Suprapubic skin (tissue), 4 donors: ENCODE measurements around the gene CHRM4. TPM values are rescaled to one million over a fixed set of nuclear protein-coding genes. Genes with fewer than 3 reads are reported as not detected.
A peak's percentile ranks its signal among the peaks of the same experiment; 100 is the strongest.

Source experiments
- DNase-seq, 2 donors: peaks; one replicate each; pipeline ENCODE4 v3.0.0-alpha.2; 2019; ENCODE audit warnings: low spot score in 2 of 2
- H3K27ac ChIP-seq: fragments of 200-600 bp; sonication (generic); one replicate; pipeline ENCODE4 v1.5.1; 2019
- H3K27me3 ChIP-seq: fragments of 200-600 bp; sonication (generic); one replicate; pipeline ENCODE4 v1.5.1; 2019
- H3K36me3 ChIP-seq: fragments of 200-600 bp; sonication (generic); one replicate; pipeline ENCODE4 v1.5.1; 2019
- H3K4me1 ChIP-seq: fragments of 200-600 bp; sonication (generic); one replicate; pipeline ENCODE4 v1.5.1; 2019
- H3K4me3 ChIP-seq: fragments of 200-600 bp; sonication (generic); one replicate; pipeline ENCODE4 v1.5.1; 2019; ENCODE audit warnings: mild to moderate bottlenecking
- H3K9me3 ChIP-seq: fragments of 200-600 bp; sonication (generic); one replicate; pipeline ENCODE4 v1.5.1; 2019
- CTCF ChIP-seq, 2 donors: fragments of 200-600 bp in 1 of 2; fragments of 450-650 bp in 1 of 2; sonication (generic) in 1 of 2; IDR thresholded peaks; one replicate each; pipeline ENCODE4 v1.5.1; 2016 to 2019; ENCODE audit warnings: antibody characterized with exemption in 2 of 2, mild to moderate bottlenecking in 1 of 2, moderate library complexity in 1 of 2
- EP300 ChIP-seq: sonication (generic); formaldehyde crosslinking; IDR thresholded peaks from one replicate; pipeline ENCODE4 v1.6.1; 2017; ENCODE audit warnings: antibody characterized with exemption
- POLR2A ChIP-seq, 2 donors: fragments of 450-650 bp; IDR thresholded peaks; one replicate each; pipeline ENCODE4 v1.6.1; 2017; ENCODE audit warnings: antibody characterized with exemption in 2 of 2, mild to moderate bottlenecking in 2 of 2, moderate library complexity in 2 of 2
- POLR2AphosphoS5 ChIP-seq, 3 donors: sonication (generic); formaldehyde crosslinking; IDR thresholded peaks; one replicate each; pipeline ENCODE4 v1.6.1; 2017; ENCODE audit warnings: antibody characterized with exemption in 3 of 3
- WGBS: methylation state at CpG from one replicate; pipeline ENCODE4 v1.1.5; 2018; 5-methylcytosine and 5-hydroxymethylcytosine counted together
- total RNA-seq, 4 donors: library from RNA; depleted of rRNA; stranded (reverse); fragments of >200 nt; gene quantifications; one replicate each; pipeline ENCODE4 v1.1.0, GENCODE V29; 2016

The CHRM4 gene
- total RNA-seq, 4 donors from 2014 or later = 0.80 to 3.0 (median 2.6) TPM

- Histone ChIP-seq H3K27ac (no peak overlapping the region), H3K9me3 (no peaks in the 10 kb centered on the region), H3K4me3 (no peak overlapping the region), H3K4me1 (no peaks in the 10 kb centered on the region), H3K36me3 (peaks cover 64% of the 10 kb centered on the region), H3K27me3 (no peaks in the 10 kb centered on the region)
- WGBS = 75% methylated on average over 4 of the region's 6 CpGs
- no peak for DNase-seq
- TF ChIP-seq POLR2A (IDR thresholded peaks at IDR 0.05) (no peak), POLR2AphosphoS5 (IDR thresholded peaks at IDR 0.05) (no peak), CTCF (IDR thresholded peaks at IDR 0.05) (no peak)
Measured at GRCh38 chr11:46402957-46403902, 11.7 kb upstream of the CHRM4 start.

GRCh38 chr11:46397526-46397925 lies 6.0 kb upstream of the CHRM4 start:
- H3K36me3 ChIP-seq = peaks cover 41% of the 10 kb centered on the region
- peaks cover under 1% of the 10 kb centered on the region for H3K27me3 ChIP-seq
- 93% methylated on average over 17 of the region's 19 CpGs for WGBS

GRCh38 chr11:46393759-46394158 lies 2.2 kb upstream of the CHRM4 start:
- H3K27ac ChIP-seq = no peak overlapping the region
- H3K27me3 ChIP-seq = peaks cover 38% of the 10 kb centered on the region
- no peaks in the 10 kb centered on the region for H3K9me3 ChIP-seq
- H3K4me1 ChIP-seq = peaks cover 43% of the 10 kb centered on the region
- WGBS = 80% methylated on average over 4 of the region's 4 CpGs
- peaks cover 25% of the 10 kb centered on the region for H3K36me3 ChIP-seq
- no peak overlapping the region for H3K4me3 ChIP-seq
- DNase-seq = no peak
- no peak for TF ChIP-seq POLR2A (IDR thresholded peaks at IDR 0.05)
- no peak for TF ChIP-seq POLR2AphosphoS5 (IDR thresholded peaks at IDR 0.05)
- TF ChIP-seq CTCF (IDR thresholded peaks at IDR 0.05) = no peak
- TF ChIP-seq EP300 = no peak

More at GRCh38 chr11:46397526-46397925, 6.0 kb upstream of the CHRM4 start:
- Histone ChIP-seq H3K27ac (no peak overlapping the region), H3K4me3 (no peak overlapping the region), H3K4me1 (peaks cover 7% of the 10 kb centered on the region), H3K9me3 (no peaks in the 10 kb centered on the region)
- no peak for TF ChIP-seq CTCF (IDR thresholded peaks at IDR 0.05)
- TF ChIP-seq POLR2AphosphoS5 (IDR thresholded peaks at IDR 0.05) = no peak
- TF ChIP-seq EP300 = no peak
- no peak for TF ChIP-seq POLR2A (IDR thresholded peaks at IDR 0.05)
- DNase-seq = no peak

DNA sequence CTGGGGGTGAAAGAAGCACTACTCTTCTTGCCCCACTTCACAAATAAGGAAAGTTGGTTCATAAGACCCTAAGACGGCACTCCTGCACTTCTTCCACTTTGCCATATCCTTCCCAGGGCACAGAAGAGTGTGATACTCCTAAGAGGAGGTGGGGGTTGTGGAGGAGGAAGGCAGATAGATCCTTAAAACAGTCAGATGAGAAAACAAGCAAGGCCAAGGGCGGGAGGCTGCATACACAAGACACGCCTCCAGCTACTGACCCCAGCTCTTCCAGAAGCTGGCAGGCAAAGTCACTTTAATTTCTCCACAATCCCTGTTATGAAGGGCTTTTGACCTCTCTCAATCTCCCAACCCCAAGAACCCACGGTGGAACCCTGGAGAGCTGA lies 1.6 kb upstream of the CHRM4 start:
- H3K9me3 ChIP-seq = no peaks in the 10 kb centered on the region
- peaks cover 43% of the 10 kb centered on the region for H3K27me3 ChIP-seq
- peaks cover 43% of the 10 kb centered on the region for H3K4me1 ChIP-seq
- no peak for TF ChIP-seq POLR2AphosphoS5 (IDR thresholded peaks at IDR 0.05)
- no peak for TF ChIP-seq CTCF (IDR thresholded peaks at IDR 0.05)
- TF ChIP-seq EP300 = no peak
- no peak for TF ChIP-seq POLR2A (IDR thresholded peaks at IDR 0.05)
- H3K4me3 ChIP-seq = peak overlapping the region; percentile 54
- H3K27ac ChIP-seq = no peak overlapping the region
- no peak for DNase-seq
- 60% methylated on average over 4 of the region's 4 CpGs for WGBS
- peaks cover 20% of the 10 kb centered on the region for H3K36me3 ChIP-seq

GRCh38 chr11:46392421-46393230 lies 1.1 kb upstream of the CHRM4 start:
- DNase-seq = peak in 1 of 2 donors; percentile 92
- no peak overlapping the region for H3K27ac ChIP-seq
- no peaks in the 10 kb centered on the region for H3K9me3 ChIP-seq
- no peak for TF ChIP-seq POLR2A (IDR thresholded peaks at IDR 0.05)
- TF ChIP-seq CTCF (IDR thresholded peaks at IDR 0.05) = no peak
- no peak for TF ChIP-seq EP300
- peak in 1 of 3 donors; percentile 22 for TF ChIP-seq POLR2AphosphoS5 (IDR thresholded peaks at IDR 0.05)
- H3K4me1 ChIP-seq = peaks cover 45% of the 10 kb centered on the region
- WGBS = 13% methylated on average over 7 of the region's 71 CpGs
- peaks cover 14% of the 10 kb centered on the region for H3K36me3 ChIP-seq
- H3K27me3 ChIP-seq = peaks cover 49% of the 10 kb centered on the region
- peak overlapping the region; percentile 54 for H3K4me3 ChIP-seq
